ENCODE data around the gene CYP4F3. TPM values are rescaled to one million over a fixed set of nuclear protein-coding genes. Genes with fewer than 3 reads are reported as not detected.

Gene CYP4F3
- total and polyA plus RNA-seq, 2 of the 13 experiments (the other 11 are each of a cell fraction or from before 2014, with no cell fraction given): 17.8 to 22.8 TPM

DNA sequence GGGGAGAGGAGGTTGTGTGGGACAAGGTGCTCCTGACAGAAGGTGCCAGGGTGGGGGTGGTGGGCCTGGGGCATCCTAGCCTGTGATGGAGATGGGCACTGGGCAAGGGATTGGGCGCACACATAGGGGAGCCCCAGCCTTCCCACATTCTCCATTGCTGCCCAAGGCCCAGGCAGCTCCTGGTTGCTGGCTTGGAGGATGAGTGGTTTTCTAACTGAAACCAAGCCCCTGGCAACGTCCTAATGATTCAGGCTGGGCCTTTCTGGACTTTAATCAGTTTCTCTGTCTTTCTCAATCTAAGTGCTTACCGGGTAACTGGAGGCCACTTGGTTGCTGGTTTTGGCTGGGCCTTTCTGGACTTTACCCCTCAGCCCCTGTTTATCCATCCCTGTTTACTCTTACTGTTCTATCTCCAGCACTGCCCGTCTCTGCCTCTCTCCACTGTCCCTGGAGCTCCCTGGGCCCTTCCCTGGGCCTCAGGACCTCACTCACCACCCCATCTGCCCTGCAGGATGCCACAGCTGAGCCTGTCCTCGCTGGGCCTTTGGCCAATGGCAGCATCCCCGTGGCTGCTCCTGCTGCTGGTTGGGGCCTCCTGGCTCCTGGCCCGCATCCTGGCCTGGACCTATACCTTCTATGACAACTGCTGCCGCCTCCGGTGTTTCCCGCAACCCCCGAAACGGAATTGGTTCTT, 354 bp downstream of the CYP4F3 start (continued):
- TF ChIP-seq, protein P1, sequence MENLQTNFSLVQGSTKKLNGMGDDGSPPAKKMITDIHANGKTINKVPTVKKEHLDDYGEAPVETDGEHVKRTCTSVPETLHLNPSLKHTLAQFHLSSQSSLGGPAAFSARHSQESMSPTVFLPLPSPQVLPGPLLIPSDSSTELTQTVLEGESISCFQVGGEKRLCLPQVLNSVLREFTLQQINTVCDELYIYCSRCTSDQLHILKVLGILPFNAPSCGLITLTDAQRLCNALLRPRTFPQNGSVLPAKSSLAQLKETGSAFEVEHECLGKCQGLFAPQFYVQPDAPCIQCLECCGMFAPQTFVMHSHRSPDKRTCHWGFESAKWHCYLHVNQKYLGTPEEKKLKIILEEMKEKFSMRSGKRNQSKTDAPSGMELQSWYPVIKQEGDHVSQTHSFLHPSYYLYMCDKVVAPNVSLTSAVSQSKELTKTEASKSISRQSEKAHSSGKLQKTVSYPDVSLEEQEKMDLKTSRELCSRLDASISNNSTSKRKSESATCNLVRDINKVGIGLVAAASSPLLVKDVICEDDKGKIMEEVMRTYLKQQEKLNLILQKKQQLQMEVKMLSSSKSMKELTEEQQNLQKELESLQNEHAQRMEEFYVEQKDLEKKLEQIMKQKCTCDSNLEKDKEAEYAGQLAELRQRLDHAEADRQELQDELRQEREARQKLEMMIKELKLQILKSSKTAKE (CRISPR knock-in tag; IDR thresholded peaks at IDR 0.05; ENCODE audit: borderline replicate concordance): peak; percentile 38; the same call in 1 of the 2 replicates
- TF ChIP-seq NCOA2 (CRISPR knock-in tag; IDR thresholded peaks at IDR 0.05) (peak; percentile 64), KLF12 (CRISPR knock-in tag; IDR thresholded peaks at IDR 0.05; ENCODE audit: borderline replicate concordance) (no peak; the same call in 1 of the 2 replicates), MAZ (IDR thresholded peaks at IDR 0.05; ENCODE audit: borderline replicate concordance, low read depth, low read length) (no peak), MAZ (CRISPR knock-in tag; IDR thresholded peaks at IDR 0.05; ENCODE audit: low read depth) (no peak), ZNF580 (CRISPR knock-in tag; IDR thresholded peaks at IDR 0.05; ENCODE audit: borderline replicate concordance, low read depth) (peak; percentile 41; the same call in 1 of the 2 replicates), NFRKB (IDR thresholded peaks at IDR 0.05) (no peak), ZNF614 (CRISPR knock-in tag; IDR thresholded peaks at IDR 0.05; ENCODE audit: borderline replicate concordance) (0 out of 2 replicates have a peak, but pooled peaks have one; percentile 38), ZNF292 (CRISPR knock-in tag; IDR thresholded peaks at IDR 0.05; ENCODE audit: borderline replicate concordance, low read depth) (0 out of 2 replicates have a peak, but pooled peaks have one; percentile 2), RORA (CRISPR knock-in tag; IDR thresholded peaks at IDR 0.05) (no peak), POLR2A (IDR thresholded peaks at IDR 0.05; ENCODE audit: insufficient read depth in 1 of 2, low read depth in 2 of 2, low read length in 2 of 2) (peak; percentile 56 to 64), ATF3 (CRISPR knock-in tag; IDR thresholded peaks at IDR 0.05) (no peak), ETV5 (CRISPR knock-in tag; IDR thresholded peaks at IDR 0.05; ENCODE audit: borderline replicate concordance) (no peak; the same call in 1 of the 2 replicates), CHD4 (IDR thresholded peaks at IDR 0.05; ENCODE audit: borderline replicate concordance, low read length) (no peak), PHF8 (CRISPR knock-in tag; IDR thresholded peaks at IDR 0.05) (peak; percentile 59), SKI (IDR thresholded peaks at IDR 0.05; ENCODE audit: partially characterized antibody) (peak; percentile 55), ZNF607 (CRISPR knock-in tag; IDR thresholded peaks at IDR 0.05; ENCODE audit: borderline replicate concordance) (peak; percentile 51; the same call in 1 of the 2 replicates), IRF2 (CRISPR knock-in tag; IDR thresholded peaks at IDR 0.05) (no peak), ZNF501 (CRISPR knock-in tag; IDR thresholded peaks at IDR 0.05) (no peak), SALL1 (CRISPR knock-in tag; IDR thresholded peaks at IDR 0.05) (peak; percentile 62), SOX5 (CRISPR knock-in tag; IDR thresholded peaks at IDR 0.05; ENCODE audit: borderline replicate concordance) (peak; percentile 51), HDAC2 (CRISPR knock-in tag; IDR thresholded peaks at IDR 0.05) (peak; percentile 72), FOXA3 (CRISPR knock-in tag; IDR thresholded peaks at IDR 0.05) (peak; percentile 91), ZNF30 (CRISPR knock-in tag; IDR thresholded peaks at IDR 0.05) (0 out of 2 replicates have a peak, but pooled peaks have one; percentile 76), MAFF (IDR thresholded peaks at IDR 0.05; ENCODE audit: low read depth, low read length) (no peak)
- TF ChIP-seq, protein P2, sequence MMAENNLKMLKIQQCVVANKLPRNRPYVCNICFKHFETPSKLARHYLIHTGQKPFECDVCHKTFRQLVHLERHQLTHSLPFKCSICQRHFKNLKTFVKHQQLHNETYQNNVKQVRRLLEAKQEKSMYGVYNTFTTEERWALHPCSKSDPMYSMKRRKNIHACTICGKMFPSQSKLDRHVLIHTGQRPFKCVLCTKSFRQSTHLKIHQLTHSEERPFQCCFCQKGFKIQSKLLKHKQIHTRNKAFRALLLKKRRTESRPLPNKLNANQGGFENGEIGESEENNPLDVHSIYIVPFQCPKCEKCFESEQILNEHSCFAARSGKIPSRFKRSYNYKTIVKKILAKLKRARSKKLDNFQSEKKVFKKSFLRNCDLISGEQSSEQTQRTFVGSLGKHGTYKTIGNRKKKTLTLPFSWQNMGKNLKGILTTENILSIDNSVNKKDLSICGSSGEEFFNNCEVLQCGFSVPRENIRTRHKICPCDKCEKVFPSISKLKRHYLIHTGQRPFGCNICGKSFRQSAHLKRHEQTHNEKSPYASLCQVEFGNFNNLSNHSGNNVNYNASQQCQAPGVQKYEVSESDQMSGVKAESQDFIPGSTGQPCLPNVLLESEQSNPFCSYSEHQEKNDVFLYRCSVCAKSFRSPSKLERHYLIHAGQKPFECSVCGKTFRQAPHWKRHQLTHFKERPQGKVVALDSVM (CRISPR knock-in tag; IDR thresholded peaks at IDR 0.05): peak; percentile 71; the same call in 1 of the 2 replicates
- TF ChIP-seq, protein P3, sequence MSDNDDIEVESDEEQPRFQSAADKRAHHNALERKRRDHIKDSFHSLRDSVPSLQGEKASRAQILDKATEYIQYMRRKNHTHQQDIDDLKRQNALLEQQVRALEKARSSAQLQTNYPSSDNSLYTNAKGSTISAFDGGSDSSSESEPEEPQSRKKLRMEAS (IDR thresholded peaks at IDR 0.05): 0 out of 2 replicates have a peak, but pooled peaks have one; percentile 14

Data from HepG2 (cell line).